ENCODE results near the gene ACBD6.

DNA sequence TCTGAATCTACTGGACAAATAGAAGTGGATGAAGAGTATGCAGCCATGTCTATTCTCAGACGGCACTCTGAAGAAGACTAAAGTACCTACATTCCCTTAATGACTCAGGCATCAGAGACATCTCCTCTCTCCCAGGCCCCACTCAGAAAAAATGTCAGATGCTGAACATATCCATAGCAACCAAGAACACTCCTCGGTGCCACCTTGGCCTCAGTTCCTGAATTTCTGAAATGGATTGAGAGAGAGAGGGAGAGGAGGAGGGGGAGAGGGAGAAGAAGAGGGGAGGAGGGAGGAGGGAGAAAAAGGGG, 40.4 kb upstream of the ACBD6 start:
- TF ChIP-seq, protein P1, sequence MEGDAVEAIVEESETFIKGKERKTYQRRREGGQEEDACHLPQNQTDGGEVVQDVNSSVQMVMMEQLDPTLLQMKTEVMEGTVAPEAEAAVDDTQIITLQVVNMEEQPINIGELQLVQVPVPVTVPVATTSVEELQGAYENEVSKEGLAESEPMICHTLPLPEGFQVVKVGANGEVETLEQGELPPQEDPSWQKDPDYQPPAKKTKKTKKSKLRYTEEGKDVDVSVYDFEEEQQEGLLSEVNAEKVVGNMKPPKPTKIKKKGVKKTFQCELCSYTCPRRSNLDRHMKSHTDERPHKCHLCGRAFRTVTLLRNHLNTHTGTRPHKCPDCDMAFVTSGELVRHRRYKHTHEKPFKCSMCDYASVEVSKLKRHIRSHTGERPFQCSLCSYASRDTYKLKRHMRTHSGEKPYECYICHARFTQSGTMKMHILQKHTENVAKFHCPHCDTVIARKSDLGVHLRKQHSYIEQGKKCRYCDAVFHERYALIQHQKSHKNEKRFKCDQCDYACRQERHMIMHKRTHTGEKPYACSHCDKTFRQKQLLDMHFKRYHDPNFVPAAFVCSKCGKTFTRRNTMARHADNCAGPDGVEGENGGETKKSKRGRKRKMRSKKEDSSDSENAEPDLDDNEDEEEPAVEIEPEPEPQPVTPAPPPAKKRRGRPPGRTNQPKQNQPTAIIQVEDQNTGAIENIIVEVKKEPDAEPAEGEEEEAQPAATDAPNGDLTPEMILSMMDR (IDR thresholded peaks at IDR 0.05), result no peak
- TF ChIP-seq POLR2A (IDR thresholded peaks at IDR 0.05), result no peak

All from lower leg skin (tissue), 3 donors.